ENCODE data around the gene EFCAB11.
"Not testable (repeated sequence)": the region's sequence is repeated elsewhere in the genome, so short reads cannot be mapped to it uniquely, and the experiment has no call there.

EFCAB11 gene

DNA sequence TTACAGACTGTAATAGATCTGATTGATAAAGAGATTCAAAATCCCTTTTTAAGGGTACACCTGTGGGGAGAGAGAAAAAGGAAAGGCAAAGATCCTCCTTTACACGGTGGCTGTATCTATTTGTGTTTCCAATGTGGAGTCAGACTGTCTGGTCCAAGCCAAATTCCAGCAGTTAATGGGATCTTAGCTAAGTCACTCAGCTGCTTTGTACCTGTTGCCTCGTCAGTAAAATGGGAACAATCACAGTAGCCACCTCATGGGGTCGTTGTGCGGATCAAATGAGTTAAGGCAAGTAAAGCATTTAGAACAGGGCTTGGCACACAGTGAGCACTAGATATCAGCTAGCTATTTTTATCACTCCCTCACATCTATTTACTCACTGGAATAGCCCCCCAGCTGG lies 46.9 kb downstream of the EFCAB11 start:
- Mint-ChIP-seq H3K4me1 (peaks cover 14% of the 10 kb centered on the region), H3K36me3 (no peaks in the 10 kb centered on the region), H3K27me3 (no peaks in the 10 kb centered on the region), H3K9me3 (no peaks in the 10 kb centered on the region), H3K4me3 (no peak overlapping the region), H3K27ac (no peak overlapping the region)

DNA sequence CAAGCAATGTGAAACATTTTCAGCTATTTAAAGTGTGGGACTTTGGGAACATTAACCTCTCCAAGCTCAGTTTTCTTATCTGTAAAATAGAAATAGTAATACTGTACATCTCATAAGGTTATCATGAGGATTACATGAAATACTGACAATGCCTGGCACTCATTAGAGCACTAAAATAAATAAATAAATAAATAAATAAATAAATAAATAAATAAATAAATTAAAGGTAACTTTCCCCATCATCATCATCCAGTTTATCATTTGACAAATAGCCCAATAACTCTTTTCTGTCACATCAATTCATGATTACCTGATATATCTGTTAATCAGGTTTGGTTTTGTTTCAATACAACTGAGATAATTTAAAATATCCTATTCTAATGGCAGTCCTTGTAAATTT lies 48.5 kb downstream of the EFCAB11 start:
- H3K9me3 Mint-ChIP-seq: no peaks in the 10 kb centered on the region
- no peak overlapping the region for H3K27ac Mint-ChIP-seq
- peaks cover 3% of the 10 kb centered on the region for H3K27me3 Mint-ChIP-seq
- peaks cover 14% of the 10 kb centered on the region for H3K4me1 Mint-ChIP-seq
- no peak overlapping the region for H3K4me3 Mint-ChIP-seq
- no peaks in the 10 kb centered on the region for H3K36me3 Mint-ChIP-seq

DNA sequence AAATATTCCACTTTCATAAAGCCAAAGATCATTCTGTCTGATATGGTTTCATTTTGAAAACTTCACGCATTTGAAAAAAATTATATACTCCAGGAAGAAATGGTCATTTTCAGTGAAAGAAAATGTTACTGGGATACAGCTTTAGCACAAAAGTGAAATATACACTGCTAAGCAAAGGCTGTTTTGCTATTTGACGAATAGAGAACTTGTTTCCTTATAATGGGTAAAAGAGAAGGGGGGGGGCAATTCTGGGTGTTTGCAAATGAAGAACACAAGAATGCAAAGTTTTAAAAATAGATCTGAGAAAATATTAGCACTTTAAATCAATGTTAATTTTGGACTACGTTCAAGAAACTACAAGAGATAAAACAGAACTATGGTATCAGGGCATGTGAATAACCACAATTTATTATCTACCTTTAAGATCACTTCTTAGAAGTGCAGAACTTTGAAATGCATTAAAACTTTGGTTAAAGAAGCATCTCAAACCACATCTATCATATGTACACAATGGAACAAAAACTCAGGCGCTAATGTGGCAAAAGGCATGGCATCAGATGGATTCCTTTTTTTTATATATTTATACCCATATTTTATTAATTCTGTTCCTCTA lies 51.1 kb downstream of the EFCAB11 start:
- H3K27me3 Mint-ChIP-seq: peaks cover 3% of the 10 kb centered on the region
- H3K9me3 Mint-ChIP-seq: no peaks in the 10 kb centered on the region
- H3K4me3 Mint-ChIP-seq: peak overlapping the region; percentile 19
- H3K27ac Mint-ChIP-seq: no peak overlapping the region
- peaks cover 18% of the 10 kb centered on the region for H3K4me1 Mint-ChIP-seq
- H3K36me3 Mint-ChIP-seq: no peaks in the 10 kb centered on the region

DNA sequence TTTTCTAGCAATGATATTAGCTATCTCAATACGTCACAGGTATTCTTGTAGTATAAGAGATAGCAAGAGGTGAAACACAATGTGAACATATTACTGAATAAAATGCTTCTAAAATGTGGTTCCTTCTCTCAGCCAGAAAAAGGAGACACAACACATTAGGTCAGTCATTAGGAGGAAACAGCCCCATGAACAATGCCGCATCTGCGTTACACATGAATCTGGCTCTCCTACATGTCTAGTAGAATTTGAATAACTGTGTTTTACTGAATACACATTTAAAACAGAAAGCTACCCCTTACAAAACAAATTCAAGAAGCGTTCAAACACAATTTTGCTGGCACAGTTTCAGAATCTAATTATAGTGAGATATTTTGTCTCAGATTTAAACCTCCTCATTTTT lies 51.6 kb downstream of the EFCAB11 start:
- H3K9me3 Mint-ChIP-seq: no peaks in the 10 kb centered on the region
- H3K4me1 Mint-ChIP-seq: peaks cover 18% of the 10 kb centered on the region
- H3K36me3 Mint-ChIP-seq: no peaks in the 10 kb centered on the region
- H3K27ac Mint-ChIP-seq: no peak overlapping the region
- peaks cover 3% of the 10 kb centered on the region for H3K27me3 Mint-ChIP-seq
- H3K4me3 Mint-ChIP-seq: peak overlapping the region; percentile 19

DNA sequence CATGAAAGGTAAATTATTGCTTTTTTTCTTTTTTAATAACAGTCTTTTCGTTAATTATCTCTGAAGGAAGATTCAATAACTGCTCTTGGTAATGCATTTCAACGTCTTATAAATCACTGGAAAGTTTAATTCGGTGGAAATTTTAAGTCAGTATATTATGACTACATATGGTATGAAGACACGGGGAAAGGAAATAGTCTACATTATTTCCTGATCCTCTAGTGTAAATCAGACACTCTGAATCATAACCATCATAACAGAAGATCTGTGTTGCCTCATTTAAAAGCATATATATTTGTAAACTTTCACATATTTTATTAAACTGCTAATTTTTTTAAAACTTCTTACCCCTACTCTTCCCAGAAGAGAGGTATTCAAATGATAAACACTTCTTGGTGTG lies 53.7 kb downstream of the EFCAB11 start:
- Mint-ChIP-seq H3K4me1 (peaks cover 18% of the 10 kb centered on the region), H3K4me3 (no peak overlapping the region), H3K27me3 (peaks cover 3% of the 10 kb centered on the region), H3K9me3 (no peaks in the 10 kb centered on the region), H3K27ac (no peak overlapping the region), H3K36me3 (no peaks in the 10 kb centered on the region)

DNA sequence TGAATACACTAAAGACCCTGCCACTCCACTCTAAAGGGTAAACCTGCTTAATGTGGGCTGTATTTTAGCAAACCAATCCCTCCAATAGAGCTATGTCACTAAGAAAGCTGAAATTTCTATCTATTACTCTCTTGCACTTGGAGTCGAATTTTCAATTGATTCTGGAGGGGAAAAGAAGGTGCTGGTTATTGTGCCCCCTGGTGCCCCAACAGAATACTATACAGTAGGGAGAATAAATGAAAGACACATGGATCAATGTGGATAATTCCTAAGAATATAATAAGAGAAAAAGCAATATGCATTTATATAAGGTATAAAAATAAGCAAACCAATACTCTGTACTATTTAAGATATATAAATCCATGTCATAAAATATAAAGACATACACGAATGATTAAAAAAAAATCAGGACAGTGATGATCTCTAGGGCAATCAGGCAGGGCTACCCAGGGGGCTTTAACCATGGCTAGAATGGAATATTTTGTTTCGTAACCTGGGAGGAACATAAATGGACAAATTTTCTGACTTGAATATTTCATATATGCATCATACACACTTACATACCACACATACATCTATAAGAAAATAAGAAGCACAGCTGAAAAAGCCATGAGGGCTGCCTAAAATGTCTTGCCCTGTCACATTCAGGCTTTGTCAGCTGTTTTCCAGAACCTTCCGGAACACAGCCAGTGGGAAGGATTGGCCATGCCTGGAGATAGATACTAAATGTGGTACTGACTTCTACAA lies 54.4 kb downstream of the EFCAB11 start:
- Mint-ChIP-seq H3K36me3 (no peaks in the 10 kb centered on the region), H3K27ac (no peak overlapping the region), H3K9me3 (no peaks in the 10 kb centered on the region), H3K27me3 (peaks cover 3% of the 10 kb centered on the region), H3K4me1 (peaks cover 18% of the 10 kb centered on the region), H3K4me3 (no peak overlapping the region)

DNA sequence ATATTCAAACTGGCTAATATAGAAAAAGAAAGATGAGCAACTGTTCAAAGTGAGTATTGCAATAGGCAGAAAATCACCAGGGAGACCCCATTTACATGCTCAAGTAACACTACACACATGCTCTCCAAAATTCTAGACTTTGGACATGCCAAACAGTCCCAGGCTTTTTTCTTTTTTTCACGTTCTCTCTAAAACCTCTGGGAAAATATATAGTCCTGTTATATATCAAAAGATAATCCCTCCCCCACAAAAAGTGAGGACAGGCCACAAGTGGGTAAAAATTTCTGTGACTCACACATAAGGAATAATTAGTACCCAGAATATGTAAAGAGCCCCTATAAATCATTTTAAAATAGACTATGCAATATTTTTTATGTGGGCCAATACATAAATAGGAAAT lies 55.2 kb downstream of the EFCAB11 start:
- Mint-ChIP-seq H3K4me3 (no peak overlapping the region), H3K27me3 (peaks cover 3% of the 10 kb centered on the region), H3K4me1 (peaks cover 18% of the 10 kb centered on the region), H3K27ac (no peak overlapping the region), H3K9me3 (no peaks in the 10 kb centered on the region), H3K36me3 (no peaks in the 10 kb centered on the region)

DNA sequence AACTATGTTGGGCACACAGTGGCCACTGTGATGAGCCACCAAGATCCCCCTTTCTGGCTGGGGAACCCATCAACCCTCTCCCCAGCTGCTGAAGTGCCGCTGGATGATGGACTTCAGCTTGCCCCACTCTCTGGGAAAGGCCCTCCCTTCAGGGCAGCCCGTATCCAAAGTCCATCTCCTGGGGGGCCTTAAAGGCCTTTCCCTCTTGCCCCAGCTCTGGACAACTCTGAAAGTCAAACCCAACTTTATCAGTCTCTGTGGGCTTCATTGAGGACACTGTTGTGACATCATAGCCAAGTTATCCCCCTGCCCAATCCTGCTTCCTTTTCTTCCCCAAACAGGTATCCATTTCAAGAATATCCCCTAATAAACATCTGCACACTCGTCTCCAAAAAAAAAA lies 61.1 kb downstream of the EFCAB11 start:
- not testable (repeated sequence) for H3K27me3 Mint-ChIP-seq, H3K9me3 Mint-ChIP-seq, H3K27ac Mint-ChIP-seq, H3K4me3 Mint-ChIP-seq, H3K36me3 Mint-ChIP-seq, H3K4me1 Mint-ChIP-seq

DNA sequence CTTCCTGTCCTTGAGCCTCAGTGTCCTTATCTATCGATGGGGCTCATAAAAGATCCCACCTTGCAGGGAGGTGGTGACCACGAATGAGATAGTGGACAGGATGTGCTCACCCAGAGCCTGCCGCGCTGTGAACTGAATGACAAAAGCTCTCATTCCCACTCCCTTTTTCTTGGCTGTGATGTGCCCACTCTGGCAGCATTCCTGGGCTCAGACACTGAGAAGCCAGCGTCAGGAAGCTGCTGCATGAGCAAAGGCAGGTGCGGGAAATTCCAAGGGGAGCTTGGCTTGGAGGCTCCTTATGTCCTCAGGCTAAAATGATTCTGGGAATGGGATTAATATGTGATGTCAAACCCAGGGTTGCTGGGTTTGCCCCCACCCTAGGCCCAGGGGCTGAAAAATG lies 61.6 kb downstream of the EFCAB11 start:
- Mint-ChIP-seq H3K36me3 (peaks cover 4% of the 10 kb centered on the region), H3K9me3 (no peaks in the 10 kb centered on the region), H3K4me3 (no peak overlapping the region), H3K27ac (no peak overlapping the region), H3K27me3 (no peaks in the 10 kb centered on the region), H3K4me1 (no peaks in the 10 kb centered on the region)

DNA sequence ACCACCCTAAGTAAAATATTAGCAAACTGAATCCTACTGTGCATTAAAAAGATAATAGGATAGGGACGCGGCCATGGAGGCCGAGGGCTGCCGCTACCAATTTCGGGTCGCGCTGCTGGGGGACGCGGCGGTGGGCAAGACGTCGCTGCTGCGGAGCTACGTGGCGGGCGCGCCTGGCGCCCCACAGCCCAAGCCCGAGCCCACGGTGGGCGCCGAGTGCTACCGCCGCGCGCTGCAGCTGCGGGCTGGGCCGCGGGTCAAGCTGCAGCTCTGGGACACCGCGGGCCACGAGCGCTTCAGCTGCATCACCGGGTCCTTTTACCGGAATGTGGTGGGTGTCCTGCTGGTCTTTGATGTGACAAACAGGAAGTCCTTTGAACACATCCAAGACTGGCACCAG lies 62.8 kb downstream of the EFCAB11 start:
- not testable (repeated sequence) for H3K27me3 Mint-ChIP-seq, H3K4me3 Mint-ChIP-seq, H3K4me1 Mint-ChIP-seq, H3K27ac Mint-ChIP-seq, H3K9me3 Mint-ChIP-seq, H3K36me3 Mint-ChIP-seq

DNA sequence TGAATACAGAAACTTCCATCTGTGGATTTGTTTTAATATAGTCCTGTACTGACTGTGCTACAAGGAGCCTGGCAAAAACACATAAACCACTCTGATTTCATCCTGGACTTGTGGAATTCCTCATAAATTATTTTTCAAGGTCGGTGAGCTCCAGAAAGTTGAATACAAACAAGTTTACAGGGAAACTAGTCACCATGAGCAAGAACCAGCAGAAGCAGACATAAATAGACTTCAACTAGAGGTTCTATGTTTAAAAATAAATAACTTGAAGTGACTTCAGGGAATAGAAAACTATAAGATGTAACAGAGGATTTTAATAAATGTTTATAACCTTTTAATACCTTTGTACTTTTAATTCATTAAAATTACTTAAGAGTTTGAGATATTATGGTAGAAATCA lies 63.5 kb downstream of the EFCAB11 start:
- Mint-ChIP-seq H3K27me3 (no peaks in the 10 kb centered on the region), H3K9me3 (no peaks in the 10 kb centered on the region), H3K4me1 (no peaks in the 10 kb centered on the region), H3K36me3 (peaks cover 4% of the 10 kb centered on the region), H3K27ac (no peak overlapping the region), H3K4me3 (no peak overlapping the region)

DNA sequence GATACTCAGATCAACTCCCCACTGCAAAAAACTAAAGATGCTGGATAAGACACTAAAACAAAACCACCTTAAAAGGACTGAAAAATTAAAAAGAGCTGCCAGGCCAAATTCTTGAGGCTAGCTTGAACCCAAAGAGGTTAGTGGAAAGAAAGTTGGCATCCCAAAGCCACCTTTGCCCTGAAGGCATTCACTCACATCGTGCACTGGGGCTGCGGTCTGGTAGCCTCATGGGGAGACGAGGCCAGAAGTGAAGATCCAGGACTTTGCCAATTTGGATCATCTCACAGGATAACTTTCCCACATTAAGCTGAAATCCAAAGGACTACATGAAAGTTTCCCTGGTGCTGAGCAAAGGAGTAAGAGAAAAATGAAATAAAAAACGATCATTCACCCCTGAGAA lies 63.9 kb downstream of the EFCAB11 start:
- Mint-ChIP-seq H3K4me3 (no peak overlapping the region), H3K4me1 (no peaks in the 10 kb centered on the region), H3K27me3 (no peaks in the 10 kb centered on the region), H3K27ac (no peak overlapping the region), H3K36me3 (peaks cover 4% of the 10 kb centered on the region), H3K9me3 (no peaks in the 10 kb centered on the region)

DNA sequence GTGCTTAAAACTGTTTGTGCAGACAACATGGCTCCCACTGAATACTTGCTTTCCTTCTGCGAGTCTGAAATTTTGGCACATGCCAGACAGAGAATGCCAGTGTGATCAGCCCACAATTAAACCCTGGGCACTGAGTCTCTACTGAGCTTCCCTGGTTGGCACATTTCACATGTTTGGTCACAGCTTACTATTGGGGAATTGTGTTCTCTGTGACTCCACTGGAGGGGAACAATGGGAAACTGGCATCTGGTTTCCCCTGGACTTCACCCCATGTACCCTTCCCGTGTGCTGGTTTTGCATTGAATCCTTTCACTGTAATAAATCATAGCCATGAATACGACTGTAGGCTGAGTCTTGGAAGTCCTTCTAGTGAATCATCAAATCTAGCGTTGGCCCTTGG lies 64.9 kb downstream of the EFCAB11 start:
- Mint-ChIP-seq H3K27me3 (no peaks in the 10 kb centered on the region), H3K36me3 (peaks cover 4% of the 10 kb centered on the region), H3K4me1 (no peaks in the 10 kb centered on the region), H3K9me3 (no peaks in the 10 kb centered on the region), H3K4me3 (no peak overlapping the region), H3K27ac (no peak overlapping the region)

DNA sequence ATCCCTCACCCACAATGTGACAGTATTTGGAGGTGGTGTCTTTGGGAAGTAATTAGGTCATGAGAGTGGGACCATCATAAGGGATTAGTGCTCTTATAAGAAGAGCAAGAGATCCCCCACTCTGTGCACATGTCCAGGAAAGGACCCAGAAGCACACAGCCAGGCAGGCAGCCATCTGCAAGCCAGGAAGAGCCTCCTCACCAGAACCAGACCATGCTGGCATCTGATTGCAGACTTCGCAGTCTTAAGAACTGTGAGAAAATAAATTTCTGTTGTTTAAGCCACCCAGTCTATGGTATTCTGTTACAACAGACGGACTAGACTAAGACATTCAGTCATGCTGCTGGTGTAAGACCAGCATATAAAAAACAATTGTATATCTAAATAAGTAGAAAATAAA lies 69.8 kb downstream of the EFCAB11 start:
- Mint-ChIP-seq H3K27me3 (no peaks in the 10 kb centered on the region), H3K9me3 (no peaks in the 10 kb centered on the region), H3K4me1 (no peaks in the 10 kb centered on the region), H3K4me3 (no peak overlapping the region), H3K27ac (no peak overlapping the region), H3K36me3 (no peaks in the 10 kb centered on the region)

DNA sequence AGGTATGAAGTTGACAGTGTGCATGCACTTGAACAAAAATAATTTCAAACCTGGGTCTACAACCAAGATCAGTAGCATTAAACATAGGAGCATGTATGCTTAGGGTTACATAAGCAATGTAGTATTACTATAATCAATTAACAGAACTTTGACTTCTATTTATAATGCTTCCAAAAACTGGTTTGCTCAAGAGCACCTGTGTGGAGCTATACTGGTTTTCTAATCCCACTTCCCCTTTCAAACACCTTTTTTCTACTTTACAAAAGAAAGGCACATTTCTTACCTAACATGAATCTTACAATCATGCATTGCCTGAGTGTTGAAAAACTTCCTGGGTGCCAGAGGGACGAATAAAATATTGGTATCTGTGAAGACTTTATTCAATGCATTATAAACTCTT lies 72.7 kb downstream of the EFCAB11 start:
- Mint-ChIP-seq H3K4me3 (no peak overlapping the region), H3K4me1 (no peaks in the 10 kb centered on the region), H3K27ac (no peak overlapping the region), H3K36me3 (no peaks in the 10 kb centered on the region), H3K27me3 (no peaks in the 10 kb centered on the region), H3K9me3 (no peaks in the 10 kb centered on the region)

DNA sequence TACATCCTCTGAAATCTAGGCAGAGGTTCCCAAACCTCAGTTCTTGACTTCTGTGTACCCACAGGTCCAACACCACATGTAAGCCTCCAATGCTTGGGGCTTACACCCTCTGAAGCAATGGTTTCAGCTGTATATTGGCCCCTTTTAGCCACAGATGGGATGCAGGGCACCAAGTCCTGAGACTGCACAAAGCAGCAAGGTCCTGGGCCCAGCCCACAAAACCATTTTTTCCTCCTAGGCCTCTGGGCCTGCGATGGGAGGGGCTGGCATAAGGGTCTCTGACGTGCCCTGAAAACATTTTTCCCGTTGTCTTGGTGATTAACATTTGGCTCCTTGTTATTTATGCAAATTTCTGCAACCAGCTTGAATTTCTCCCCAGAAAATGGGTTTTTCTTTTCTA lies 80.4 kb downstream of the EFCAB11 start:
- not testable (repeated sequence) for H3K36me3 Mint-ChIP-seq, H3K9me3 Mint-ChIP-seq, H3K4me1 Mint-ChIP-seq, H3K27ac Mint-ChIP-seq, H3K4me3 Mint-ChIP-seq, H3K27me3 Mint-ChIP-seq

DNA sequence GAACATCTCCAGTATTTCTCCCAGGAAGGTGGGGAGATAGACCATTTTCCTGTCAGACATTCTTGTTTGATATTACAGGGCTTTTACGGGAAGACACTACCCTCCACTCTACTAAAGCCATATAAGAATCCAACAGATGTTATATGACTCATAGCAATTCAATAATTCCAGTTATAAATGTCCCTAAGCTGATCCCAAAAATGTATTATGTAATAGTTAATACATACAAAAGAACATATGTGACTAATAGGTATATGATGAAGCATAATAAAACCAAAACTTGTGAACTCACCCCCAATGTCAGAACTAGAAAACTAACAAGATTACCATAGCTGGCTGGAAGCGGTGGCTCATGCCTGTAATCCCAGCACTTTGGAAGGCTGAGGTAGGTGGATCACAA lies 84.2 kb downstream of the EFCAB11 start:
- Mint-ChIP-seq H3K36me3 (peaks cover 7% of the 10 kb centered on the region), H3K27ac (no peak overlapping the region), H3K27me3 (no peaks in the 10 kb centered on the region), H3K4me1 (no peaks in the 10 kb centered on the region), H3K4me3 (no peak overlapping the region), H3K9me3 (no peaks in the 10 kb centered on the region)
